ENCODE results near the gene DYNLT5.
A peak's percentile ranks its signal among the peaks of the same experiment; 100 is the strongest.

DYNLT5 gene

GRCh38 chr1:66764994-66765578, 12.8 kb downstream of the DYNLT5 start:
- no peak overlapping the region for H3K4me3 ChIP-seq (ENCODE audit: low read depth, low read length)
- TF ChIP-seq, protein P1, sequence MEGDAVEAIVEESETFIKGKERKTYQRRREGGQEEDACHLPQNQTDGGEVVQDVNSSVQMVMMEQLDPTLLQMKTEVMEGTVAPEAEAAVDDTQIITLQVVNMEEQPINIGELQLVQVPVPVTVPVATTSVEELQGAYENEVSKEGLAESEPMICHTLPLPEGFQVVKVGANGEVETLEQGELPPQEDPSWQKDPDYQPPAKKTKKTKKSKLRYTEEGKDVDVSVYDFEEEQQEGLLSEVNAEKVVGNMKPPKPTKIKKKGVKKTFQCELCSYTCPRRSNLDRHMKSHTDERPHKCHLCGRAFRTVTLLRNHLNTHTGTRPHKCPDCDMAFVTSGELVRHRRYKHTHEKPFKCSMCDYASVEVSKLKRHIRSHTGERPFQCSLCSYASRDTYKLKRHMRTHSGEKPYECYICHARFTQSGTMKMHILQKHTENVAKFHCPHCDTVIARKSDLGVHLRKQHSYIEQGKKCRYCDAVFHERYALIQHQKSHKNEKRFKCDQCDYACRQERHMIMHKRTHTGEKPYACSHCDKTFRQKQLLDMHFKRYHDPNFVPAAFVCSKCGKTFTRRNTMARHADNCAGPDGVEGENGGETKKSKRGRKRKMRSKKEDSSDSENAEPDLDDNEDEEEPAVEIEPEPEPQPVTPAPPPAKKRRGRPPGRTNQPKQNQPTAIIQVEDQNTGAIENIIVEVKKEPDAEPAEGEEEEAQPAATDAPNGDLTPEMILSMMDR (IDR thresholded peaks at IDR 0.05; ENCODE audit: low read depth, low read length): peak; percentile 41; the same call in 1 of the 2 replicates

DNA sequence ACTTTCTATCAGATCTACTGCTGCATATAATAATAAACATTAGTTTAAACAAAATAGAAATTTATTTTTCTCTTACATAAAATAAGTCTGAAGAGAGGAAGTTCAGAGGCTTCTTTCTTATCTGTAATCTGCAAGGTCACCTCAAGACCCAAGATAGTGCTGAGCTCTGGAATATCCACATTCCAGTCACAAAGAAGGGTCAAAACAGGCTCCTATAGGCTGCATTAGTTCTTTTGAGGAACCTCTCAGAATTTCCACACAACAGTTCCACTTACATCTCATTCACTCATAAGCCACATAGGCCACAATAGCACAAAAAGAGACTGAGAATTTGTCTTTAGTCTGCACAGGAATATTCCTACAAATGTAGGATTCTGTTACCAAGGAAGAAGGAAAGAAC, 15.4 kb downstream of the DYNLT5 start:
- TF ChIP-seq, protein P1 (IDR thresholded peaks at IDR 0.05; ENCODE audit: low read depth, low read length): no peak
- H3K4me3 ChIP-seq (ENCODE audit: low read depth, low read length): no peak overlapping the region

- TF ChIP-seq, protein P1 (IDR thresholded peaks at IDR 0.05; ENCODE audit: low read depth, low read length): no peak
- no peak overlapping the region for H3K4me3 ChIP-seq (ENCODE audit: low read depth, low read length)
Measured at GRCh38 chr1:66768965-66769364, 16.7 kb downstream of the DYNLT5 start.

DNA sequence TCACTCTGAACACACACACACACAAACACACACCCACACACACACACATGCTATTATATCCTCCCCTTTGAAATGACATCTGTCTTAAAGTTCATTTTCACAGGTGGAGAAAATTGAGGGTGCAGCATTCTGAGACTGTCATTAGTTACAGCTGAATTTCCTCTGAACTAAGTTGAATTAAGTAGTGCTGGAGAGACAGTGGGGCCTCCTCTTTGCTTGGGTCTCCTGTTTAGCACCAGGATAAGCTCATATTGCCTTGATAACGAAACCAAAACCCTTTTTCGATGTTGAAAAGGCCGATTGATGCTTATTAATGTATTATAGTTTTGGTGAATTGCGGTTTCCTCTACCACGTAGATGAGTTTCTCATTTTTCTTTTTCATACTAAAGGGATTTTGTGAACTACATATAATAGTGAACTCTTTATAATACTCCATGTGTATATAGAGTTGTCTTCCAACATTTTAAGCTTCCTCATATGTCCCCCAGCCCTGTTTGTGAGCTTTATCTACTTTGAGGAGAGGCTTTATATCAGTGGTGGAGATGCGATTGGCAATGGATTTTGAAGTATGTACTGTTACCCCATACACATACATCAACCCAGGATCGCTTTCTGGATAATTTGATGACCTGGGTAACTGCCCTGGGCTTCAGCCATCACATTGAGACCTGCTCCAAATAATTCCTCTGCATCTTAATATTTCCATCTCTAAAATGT, 17.4 kb downstream of the DYNLT5 start:
- H3K4me3 ChIP-seq (ENCODE audit: low read depth, low read length): peak overlapping the region; percentile 15; the same call in 1 of the 2 replicates
- TF ChIP-seq, protein P1 (IDR thresholded peaks at IDR 0.05; ENCODE audit: low read depth, low read length): no peak

DNA sequence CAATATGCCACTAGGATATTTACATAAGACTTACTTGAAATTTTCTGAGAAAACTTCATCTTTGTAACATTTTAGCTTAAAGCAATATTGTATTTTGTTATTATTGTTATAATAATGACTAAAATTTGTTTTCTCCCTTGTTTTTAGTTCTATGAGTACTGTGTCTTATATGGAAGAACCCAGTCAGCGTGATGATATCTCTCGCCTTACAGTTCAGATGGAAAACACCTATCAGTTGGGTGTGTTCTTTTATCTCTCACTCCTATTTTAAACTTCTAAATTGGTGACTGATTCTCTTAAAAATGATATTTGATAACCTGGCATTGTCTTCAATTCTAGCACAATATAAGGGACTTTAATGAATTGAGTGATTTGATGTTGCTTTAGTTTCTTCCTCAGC, 18.0 kb downstream of the DYNLT5 start:
- TF ChIP-seq, protein P1 (IDR thresholded peaks at IDR 0.05; ENCODE audit: low read depth, low read length): no peak
- no peak overlapping the region for H3K4me3 ChIP-seq (ENCODE audit: low read depth, low read length)

DNA sequence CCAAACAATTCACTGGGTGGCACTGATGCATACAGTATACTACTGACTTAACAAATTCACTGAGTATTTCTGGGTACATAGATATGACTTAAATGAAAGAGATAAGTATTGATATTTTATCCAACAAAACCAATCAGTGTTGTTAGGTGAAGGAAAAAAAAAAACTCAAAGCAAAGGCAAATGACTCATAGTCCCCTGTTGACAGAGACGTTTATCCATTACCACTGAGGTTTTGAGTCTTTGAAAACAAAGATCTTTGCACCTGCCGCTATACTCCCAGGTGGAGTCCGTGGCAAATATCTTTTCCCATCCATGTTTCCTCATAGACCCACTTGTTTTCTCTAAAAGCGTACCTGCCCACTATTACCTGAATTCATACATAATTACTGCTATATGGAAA, 18.4 kb downstream of the DYNLT5 start:
- no peak overlapping the region for H3K4me3 ChIP-seq (ENCODE audit: low read depth, low read length)
- TF ChIP-seq, protein P1 (IDR thresholded peaks at IDR 0.05; ENCODE audit: low read depth, low read length): no peak

DNA sequence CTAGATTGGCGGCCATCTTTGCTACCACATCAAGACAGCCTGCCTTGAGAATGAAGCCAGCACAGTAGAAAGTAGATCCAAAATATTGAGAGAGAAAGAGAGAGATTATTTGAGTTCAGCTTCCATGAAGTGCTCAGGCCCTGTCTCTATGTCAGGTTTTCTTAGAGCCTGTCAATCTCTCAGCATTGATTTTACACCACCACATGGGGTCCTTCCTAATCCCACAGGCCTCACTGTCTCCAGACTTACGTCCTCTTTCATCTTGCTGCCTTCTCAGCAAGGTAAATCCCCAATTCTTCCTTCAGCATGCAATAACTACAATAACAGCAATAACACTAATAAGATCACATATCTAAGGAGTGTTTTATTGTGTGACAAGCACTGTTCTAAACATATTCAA, 21.0 kb downstream of the DYNLT5 start:
- H3K4me3 ChIP-seq (ENCODE audit: low read depth, low read length): no peak overlapping the region
- TF ChIP-seq, protein P1 (IDR thresholded peaks at IDR 0.05; ENCODE audit: low read depth, low read length): no peak
